ENCODE results near the gene SIAH3.
"Not testable (repeated sequence)": the region's sequence is repeated elsewhere in the genome, so short reads cannot be mapped to it uniquely, and the experiment has no call there.

SIAH3 gene

DNA sequence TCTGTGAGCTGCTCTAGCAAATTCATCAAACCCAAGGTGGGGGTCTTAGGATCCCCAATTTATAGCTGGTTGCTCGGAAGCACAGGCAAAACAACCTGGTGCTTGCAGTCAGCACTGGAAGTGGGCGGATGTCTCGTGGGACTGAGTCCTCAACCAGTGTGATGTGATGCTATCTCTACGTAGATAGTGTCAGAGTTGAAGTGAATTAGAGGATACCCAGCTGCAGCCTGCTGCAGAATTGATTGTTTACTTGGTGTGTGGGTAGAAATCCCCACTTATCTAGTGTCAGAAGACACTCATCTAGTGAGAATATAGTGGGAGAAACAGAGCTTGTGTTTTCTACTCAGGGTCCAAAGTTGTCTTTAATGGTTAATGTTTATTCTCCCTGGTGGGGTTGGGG is 86.1 kb downstream of the SIAH3 start:
- H3K4me3 ChIP-seq (ENCODE audit: low read length), result no peak overlapping the region
- no peak for TF ChIP-seq CTCF (conservative IDR thresholded peaks at IDR 0.05; ENCODE audit: low read length)
- DNase-seq (ENCODE audit: low read depth), result no peak

DNA sequence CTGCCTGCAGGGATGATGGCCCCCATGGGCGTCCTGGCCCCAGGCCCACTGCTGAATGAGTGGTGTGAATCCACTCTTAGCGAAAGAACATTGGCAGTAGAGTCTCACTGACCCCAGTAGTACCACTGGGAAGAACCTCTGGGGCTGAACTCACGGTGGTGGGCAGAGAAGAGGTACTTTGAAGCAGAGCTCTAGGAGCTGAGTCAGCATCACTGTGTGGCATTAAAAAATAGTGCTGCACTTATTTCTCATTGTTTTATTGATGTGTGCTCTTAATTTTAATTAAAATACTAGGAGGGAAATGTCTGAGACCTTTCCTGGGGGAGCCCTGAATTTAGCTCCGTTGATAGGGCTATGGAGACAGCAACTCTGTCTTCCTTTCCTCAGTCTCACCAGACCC is 88.1 kb downstream of the SIAH3 start:
- no peak for DNase-seq (ENCODE audit: low read depth)
- no peak overlapping the region for H3K4me3 ChIP-seq (ENCODE audit: low read length)
- TF ChIP-seq CTCF (conservative IDR thresholded peaks at IDR 0.05; ENCODE audit: low read length), result no peak

- H3K4me3 ChIP-seq (ENCODE audit: low read length); DNase-seq (ENCODE audit: low read depth): not testable (repeated sequence)
Observed at GRCh38 chr13:45757589-45757988, 94.0 kb downstream of the SIAH3 start.

GRCh38 chr13:45756498-45756897 is 95.1 kb downstream of the SIAH3 start:
- DNase-seq (ENCODE audit: low read depth); H3K4me3 ChIP-seq (ENCODE audit: low read length): not testable (repeated sequence)

GRCh38 chr13:45752510-45752909 is 99.0 kb downstream of the SIAH3 start:
- TF ChIP-seq CTCF (conservative IDR thresholded peaks at IDR 0.05; ENCODE audit: low read length), result no peak
- DNase-seq (ENCODE audit: low read depth), result no peak
- H3K4me3 ChIP-seq (ENCODE audit: low read length), result no peak overlapping the region

GRCh38 chr13:45751885-45752284 is 99.7 kb downstream of the SIAH3 start:
- H3K4me3 ChIP-seq (ENCODE audit: low read length), result no peak overlapping the region
- no peak for TF ChIP-seq CTCF (conservative IDR thresholded peaks at IDR 0.05; ENCODE audit: low read length)
- no peak for DNase-seq (ENCODE audit: low read depth)

DNA sequence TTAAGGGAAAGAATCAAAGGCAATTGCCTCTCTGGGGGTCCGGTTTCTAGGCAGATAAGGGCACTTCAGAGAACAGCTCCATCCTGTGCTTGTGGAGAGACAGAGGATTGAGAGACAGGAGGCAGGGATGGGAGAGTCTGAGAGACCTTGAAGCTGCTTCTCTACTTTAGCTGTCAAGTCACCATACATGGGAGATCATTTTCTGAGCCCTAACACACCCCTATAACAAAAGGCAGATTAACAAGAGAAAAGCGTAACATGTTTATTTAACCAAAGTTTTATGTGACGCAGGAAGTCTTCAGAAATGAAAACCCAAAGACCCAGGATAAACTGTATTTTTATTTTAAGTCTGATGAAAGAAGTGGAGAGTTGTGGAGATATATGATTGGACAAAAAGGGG is 101.0 kb downstream of the SIAH3 start:
- H3K4me3 ChIP-seq (ENCODE audit: low read length), result no peak overlapping the region
- no peak for TF ChIP-seq CTCF (conservative IDR thresholded peaks at IDR 0.05; ENCODE audit: low read length)
- no peak for DNase-seq (ENCODE audit: low read depth)

DNA sequence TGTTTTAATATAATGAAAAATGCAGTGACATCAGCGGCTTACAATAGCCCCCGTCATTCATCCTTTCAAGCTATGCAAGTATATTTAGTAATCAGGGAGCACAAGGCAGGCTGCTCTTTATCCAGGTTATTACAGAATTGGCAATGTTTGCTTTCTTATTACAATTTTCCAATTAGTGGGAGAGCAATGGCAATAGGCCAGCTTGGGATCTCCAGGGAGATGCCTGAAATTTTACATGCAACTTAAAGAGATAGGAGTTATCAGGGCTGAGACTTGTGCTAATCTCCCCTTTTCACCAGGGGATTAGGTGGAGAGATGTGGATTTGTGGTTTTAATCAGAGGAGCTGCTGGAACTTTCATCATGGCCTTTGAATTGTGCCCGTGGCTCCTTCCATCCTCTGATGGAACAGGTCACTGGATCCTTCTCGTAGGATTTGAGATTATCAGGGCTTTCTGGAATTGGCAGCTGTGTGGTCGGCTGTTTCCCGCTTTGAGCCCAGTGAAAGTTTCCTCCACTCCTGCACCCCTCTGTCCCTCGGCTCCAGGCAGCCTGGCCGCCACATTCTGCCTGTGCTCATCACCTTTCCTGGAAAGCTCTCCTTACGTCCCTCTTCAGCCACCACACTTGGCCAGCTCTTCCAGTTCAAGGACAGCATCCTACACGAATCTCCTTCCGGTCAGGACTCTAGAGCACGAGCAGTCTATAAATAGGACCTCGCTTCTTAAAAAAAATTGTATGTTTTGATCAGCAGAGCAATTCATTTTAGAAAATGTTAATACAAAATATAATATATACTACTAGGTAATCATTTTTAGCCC is 102.4 kb downstream of the SIAH3 start:
- TF ChIP-seq CTCF (conservative IDR thresholded peaks at IDR 0.05; ENCODE audit: low read length), result no peak
- DNase-seq (ENCODE audit: low read depth), result no peak
- no peak overlapping the region for H3K4me3 ChIP-seq (ENCODE audit: low read length)

All from AG10803 (cell line).